ENCODE results near the gene ACAD9. TPM values are rescaled to one million over a fixed set of nuclear protein-coding genes. Genes with fewer than 3 reads are reported as not detected.

ACAD9 gene
- total RNA-seq, 2 donors from 2014 or later, result 29.9 to 40.8 TPM

DNA sequence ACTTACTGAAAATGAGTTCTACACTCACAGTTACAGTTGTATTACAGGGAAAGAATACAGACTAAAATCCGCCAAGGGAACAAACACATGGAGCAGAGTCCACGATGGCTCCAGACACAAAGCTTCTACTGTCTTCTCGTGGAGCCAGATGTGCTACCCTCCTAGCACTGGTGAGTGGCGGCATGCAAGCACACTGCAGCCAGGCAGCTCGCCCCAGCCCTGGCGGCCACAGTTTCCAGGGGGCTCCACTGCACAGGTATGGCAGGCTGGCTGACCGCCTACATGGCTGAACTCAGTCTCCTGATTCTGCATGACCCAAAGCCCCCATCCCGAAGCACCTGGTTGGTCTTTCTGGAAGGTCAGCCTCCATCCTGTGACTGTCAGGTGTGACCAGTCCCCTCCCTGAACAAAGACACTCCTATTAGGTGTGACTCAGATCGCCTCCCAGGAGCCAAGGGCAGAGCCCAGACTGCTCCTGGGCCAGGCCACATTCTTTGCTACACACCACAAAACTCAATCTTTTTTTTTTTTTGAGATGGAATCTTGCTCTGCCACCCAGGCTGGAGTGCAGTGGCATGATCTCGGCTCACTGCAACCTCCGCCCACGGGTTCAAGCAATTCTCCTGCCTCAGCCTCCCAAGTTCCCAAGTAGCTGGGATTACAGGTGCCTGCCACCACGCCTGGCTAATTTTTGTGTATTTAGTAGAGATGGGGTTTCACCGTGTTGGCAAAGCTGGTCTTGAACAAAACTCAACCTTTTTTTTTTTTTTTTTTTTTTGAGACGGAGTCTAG is 62.9 kb downstream of the ACAD9 start:
- no peak overlapping the region for H3K27ac ChIP-seq
- no peak for TF ChIP-seq CTCF (IDR thresholded peaks at IDR 0.05)
- no peaks in the 10 kb centered on the region for H3K9me3 ChIP-seq
- no peaks in the 10 kb centered on the region for H3K36me3 ChIP-seq
- no peak for ATAC-seq (ENCODE audit: insufficient number of reproducible peaks, low FRiP score, low read depth)
- no peak overlapping the region for H3K4me3 ChIP-seq
- no peak for DNase-seq (ENCODE audit: low spot score)
- no peaks in the 10 kb centered on the region for H3K4me1 ChIP-seq (ENCODE audit: control insufficient read depth in 1 of 2, low read depth in 2 of 2)
- no peaks in the 10 kb centered on the region for H3K27me3 ChIP-seq (replicated peaks; ENCODE audit: insufficient read depth)

DNA sequence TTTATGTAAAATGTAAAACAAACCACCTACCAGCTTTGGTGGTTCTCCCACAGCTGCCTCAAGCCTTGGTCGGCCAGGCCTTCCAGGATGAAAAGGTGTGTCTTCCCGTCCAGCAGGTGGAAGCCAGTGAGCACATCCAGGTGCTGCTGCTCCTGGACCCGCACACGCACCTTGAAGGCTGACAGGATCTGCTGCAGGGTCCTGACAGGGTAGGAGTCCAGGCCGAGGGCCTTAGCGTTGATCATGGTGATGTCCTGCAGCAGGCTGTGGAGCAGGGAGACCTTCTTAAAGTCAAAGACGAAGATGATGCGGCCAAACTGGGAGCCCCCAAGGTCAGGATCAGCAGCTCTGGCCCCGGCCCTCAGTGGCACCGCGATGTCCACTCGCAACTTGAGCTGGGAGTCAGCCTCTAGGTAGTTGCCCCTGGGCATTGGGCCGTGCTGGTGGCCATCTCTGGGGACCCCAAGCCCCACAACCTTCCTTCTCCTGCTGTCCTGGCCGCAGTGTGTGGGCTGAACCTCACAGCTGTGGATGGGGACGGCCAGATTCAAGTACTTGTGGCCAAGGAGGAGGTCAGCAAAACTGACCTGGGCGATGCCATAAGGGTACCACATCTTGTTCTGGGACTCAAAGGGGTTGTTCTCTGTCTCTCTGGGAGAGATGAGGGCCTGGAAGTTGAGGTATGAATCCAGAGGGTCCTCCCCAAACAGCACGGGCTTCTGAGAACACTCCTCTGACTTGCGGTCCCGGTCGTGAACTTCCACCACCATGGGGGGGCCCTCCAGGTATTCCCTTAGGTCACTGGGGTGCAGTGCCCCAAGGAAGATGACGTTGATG is 65.8 kb downstream of the ACAD9 start:
- Histone ChIP-seq H3K9me3 (no peaks in the 10 kb centered on the region), H3K27me3 (replicated peaks; ENCODE audit: insufficient read depth) (no peaks in the 10 kb centered on the region), H3K36me3 (no peaks in the 10 kb centered on the region), H3K4me3 (no peak overlapping the region), H3K4me1 (ENCODE audit: control insufficient read depth in 1 of 2, low read depth in 2 of 2) (no peaks in the 10 kb centered on the region), H3K27ac (no peak overlapping the region)
- DNase-seq (ENCODE audit: low spot score), result no peak
- no peak for ATAC-seq (ENCODE audit: insufficient number of reproducible peaks, low FRiP score, low read depth)
- no peak for TF ChIP-seq CTCF (IDR thresholded peaks at IDR 0.05)

GRCh38 chr3:128945878-128946175 is 66.4 kb downstream of the ACAD9 start:
- TF ChIP-seq CTCF (IDR thresholded peaks at IDR 0.05), result no peak
- Histone ChIP-seq H3K4me3 (no peak overlapping the region), H3K27me3 (replicated peaks; ENCODE audit: insufficient read depth) (no peaks in the 10 kb centered on the region), H3K4me1 (ENCODE audit: control insufficient read depth in 1 of 2, low read depth in 2 of 2) (no peaks in the 10 kb centered on the region), H3K36me3 (no peaks in the 10 kb centered on the region), H3K27ac (no peak overlapping the region), H3K9me3 (no peaks in the 10 kb centered on the region)
- DNase-seq (ENCODE audit: low spot score) (no peak), ATAC-seq (ENCODE audit: insufficient number of reproducible peaks, low FRiP score, low read depth) (no peak)

DNA sequence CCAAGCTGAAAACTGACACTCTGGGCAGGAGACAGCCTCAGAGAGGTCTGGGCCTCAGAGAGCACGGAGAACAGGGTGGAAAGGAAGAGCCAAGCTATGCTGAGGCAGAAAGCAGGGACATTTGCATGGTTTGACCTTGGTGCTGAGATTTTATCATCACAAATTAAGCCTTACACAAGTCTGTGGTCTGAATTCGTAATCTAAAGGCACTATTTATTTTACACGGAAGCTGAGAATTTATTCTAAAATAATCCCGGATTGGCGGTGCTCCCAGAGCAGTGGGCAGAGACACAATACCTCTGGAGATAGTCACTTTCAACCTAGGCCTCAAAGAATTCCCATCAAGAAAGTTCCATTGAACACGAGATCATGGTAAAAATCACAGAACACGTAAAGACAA is 67.0 kb downstream of the ACAD9 start:
- no peak for TF ChIP-seq CTCF (IDR thresholded peaks at IDR 0.05)
- H3K4me3 ChIP-seq, result no peak overlapping the region
- ATAC-seq (ENCODE audit: insufficient number of reproducible peaks, low FRiP score, low read depth) (no peak), DNase-seq (ENCODE audit: low spot score) (no peak)
- H3K4me1 ChIP-seq (ENCODE audit: control insufficient read depth in 1 of 2, low read depth in 2 of 2), result no peaks in the 10 kb centered on the region
- no peaks in the 10 kb centered on the region for H3K36me3 ChIP-seq
- no peak overlapping the region for H3K27ac ChIP-seq
- H3K9me3 ChIP-seq, result no peaks in the 10 kb centered on the region
- no peaks in the 10 kb centered on the region for H3K27me3 ChIP-seq (replicated peaks; ENCODE audit: insufficient read depth)

DNA sequence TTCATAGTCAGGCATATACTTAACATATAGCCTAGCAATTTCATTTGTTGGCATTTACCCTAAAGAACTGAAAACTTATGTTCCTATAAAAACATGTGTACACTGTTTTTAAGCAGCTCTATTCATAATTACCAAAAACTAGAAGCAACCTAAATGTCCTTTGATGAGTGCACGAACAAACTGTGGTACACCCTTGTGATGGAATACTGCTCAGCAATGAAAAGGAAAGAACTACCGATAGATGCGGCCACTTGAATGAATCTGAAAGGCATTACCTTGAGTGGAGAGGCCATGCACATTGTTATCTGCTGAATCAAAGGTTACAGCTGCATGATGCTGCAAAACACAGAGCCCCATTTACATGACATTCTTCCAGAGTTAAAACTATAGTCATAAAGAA is 69.7 kb downstream of the ACAD9 start:
- Histone ChIP-seq H3K27ac (no peak overlapping the region), H3K4me1 (ENCODE audit: control insufficient read depth in 1 of 2, low read depth in 2 of 2) (no peaks in the 10 kb centered on the region), H3K27me3 (replicated peaks; ENCODE audit: insufficient read depth) (no peaks in the 10 kb centered on the region), H3K9me3 (no peaks in the 10 kb centered on the region), H3K4me3 (no peak overlapping the region), H3K36me3 (no peaks in the 10 kb centered on the region)
- DNase-seq (ENCODE audit: low spot score), result no peak
- no peak for ATAC-seq (ENCODE audit: insufficient number of reproducible peaks, low FRiP score, low read depth)
- TF ChIP-seq CTCF (IDR thresholded peaks at IDR 0.05), result no peak

Data from thoracic aorta (tissue), 2 donors.